HG02623 (cell line): Measurements from ENCODE around the gene CHRDL2.

Experiments
- ATAC-seq: cut with Tn5 transposase; IDR thresholded peaks from one replicate; pipeline ENCODE4 v1.9.1; 2021; ENCODE audit warnings: moderate library complexity; ENCODE audit not compliant: unreplicated experiment

The CHRDL2 gene

DNA sequence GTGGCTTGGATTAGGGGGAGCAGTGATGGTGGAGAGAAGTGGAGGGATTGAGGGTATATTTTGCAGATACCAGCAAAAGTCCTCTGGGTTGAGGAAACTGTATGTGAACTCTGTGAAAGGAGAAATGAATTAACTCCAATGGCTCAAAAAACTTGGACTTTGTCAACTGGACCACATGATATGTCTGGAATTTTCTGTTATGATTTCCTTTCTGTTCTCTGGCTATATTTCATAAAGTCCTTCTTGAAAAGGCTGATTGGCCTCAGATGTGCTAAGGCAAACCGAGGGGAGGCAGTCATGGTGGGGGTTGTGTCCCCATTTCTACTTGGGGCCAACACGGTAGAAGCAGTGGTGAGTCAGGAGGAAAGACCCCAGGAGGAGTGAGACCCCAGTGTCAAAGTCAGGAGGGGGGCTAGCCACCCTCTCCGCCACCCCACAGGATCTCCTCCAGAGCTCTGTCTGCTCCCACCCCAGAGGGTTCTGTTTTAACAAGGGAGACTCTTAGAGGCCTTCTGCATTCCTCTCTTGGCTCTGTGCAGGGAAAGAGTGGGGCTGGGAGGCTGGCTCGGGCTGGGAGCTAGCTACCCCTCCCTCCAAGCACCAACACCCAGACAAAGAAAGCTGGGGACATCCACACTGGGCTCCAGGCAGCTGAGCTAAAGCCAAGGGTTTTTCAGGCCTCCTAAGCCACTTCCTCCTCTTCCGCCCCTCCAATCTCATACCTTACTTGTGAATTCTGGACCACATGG lies 13.8 kb downstream of the CHRDL2 start:
- ATAC-seq = no peak

- no peak for ATAC-seq
These were observed 16.3 kb downstream of the CHRDL2 start for GRCh38 chr11:74714904-74715303.

GRCh38 chr11:74713686-74714085 lies 17.5 kb downstream of the CHRDL2 start:
- ATAC-seq = no peak

- no peak for ATAC-seq
These were observed 20.8 kb downstream of the CHRDL2 start for GRCh38 chr11:74710281-74710938.

GRCh38 chr11:74709175-74709574 lies 22.1 kb downstream of the CHRDL2 start:
- ATAC-seq = no peak

DNA sequence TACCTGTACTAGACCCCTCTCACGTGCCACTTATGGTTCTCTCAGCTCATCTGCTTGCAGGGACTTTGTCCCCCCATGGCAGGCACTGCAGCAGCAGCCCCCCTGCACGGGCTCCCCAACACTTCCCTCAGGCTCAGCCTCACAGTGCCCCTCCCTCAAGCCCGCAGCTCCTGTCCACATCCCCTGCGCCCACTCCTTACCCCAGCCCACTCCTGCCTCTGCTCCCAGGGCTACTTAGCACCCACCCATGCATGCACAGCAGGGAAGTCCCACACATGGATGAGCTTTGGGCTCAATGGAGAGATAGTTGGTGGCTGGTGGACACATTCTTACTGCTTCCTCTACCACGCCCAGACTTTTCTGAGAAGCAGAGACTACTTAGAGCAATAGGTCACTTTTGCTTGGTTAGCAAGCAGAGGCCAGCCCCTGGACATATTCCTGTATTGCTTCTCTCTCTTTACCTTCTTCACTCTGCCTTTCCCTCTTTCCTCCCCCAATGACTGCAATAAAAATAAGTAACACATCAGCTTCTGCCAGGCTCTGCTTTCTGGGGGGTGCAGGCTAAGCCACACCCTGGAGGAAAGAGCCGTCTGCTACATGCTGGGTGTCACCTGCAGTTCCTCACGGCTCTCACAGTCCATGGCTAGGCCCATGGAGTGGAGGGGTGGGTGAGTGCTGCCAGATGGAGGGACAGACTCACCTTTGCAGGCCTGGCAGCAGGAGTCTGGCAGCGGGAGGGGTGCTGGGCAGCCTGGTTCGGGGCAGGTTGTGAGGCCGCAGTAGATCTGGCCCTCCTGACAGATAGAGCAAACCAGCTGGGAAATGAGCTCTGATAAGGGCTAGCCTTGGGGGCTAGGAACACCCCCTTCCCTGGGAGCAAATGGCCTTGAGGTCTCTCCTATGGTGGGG lies 23.4 kb downstream of the CHRDL2 start:
- no peak for ATAC-seq

DNA sequence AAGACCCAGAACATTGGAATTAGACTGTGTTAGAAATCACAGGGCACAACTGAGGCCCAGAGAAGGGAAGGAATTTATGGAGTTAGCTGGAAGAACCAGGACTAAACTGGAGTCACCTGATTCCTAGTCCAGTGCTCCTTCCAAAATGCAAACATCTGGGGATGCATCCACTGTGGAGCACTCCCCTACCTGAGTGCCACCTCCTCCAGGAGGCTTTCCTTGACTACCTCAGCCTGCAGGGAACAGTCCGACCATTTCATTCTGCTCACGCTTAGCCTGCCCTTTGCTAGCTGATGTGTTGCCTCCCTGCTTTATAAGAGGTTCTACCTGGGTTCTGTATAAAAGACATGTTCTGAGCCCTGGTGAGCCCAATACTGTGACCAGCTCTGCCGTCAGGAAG lies 24.0 kb downstream of the CHRDL2 start:
- no peak for ATAC-seq

GRCh38 chr11:74703211-74703610 lies 28.0 kb downstream of the CHRDL2 start:
- ATAC-seq = no peak

DNA sequence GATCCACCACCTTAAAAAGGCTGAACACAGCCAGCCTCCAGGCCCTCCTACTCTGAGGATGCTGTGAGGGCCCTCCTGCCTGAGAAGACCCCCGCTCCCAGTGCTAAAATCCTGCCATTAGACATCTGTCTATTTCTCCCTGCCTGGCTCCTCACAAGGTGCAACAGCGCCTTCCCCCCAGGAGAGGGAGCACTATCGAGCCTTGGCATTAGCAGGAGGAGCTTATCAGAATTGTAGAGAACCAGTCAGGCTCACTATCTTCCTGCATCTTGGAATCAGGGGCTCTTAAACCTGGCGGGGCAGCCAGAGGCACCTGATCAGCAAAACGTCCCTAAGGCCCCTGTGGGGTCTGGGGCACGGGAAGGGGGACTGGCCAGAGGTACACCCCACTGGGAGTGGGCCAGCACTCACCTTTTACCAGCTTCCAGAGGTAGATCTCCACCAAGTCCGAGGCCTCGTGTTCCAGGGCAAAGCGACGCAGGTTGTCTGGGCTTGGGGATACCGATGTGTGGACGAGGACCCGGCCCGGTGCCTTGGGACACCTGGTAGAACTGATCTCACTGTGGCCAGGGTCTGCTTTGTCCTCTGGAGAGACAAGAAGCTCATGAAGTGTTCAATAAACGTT lies 28.7 kb downstream of the CHRDL2 start:
- no peak for ATAC-seq

- no peak for ATAC-seq
These were observed 29.9 kb downstream of the CHRDL2 start for GRCh38 chr11:74701351-74701750.

DNA sequence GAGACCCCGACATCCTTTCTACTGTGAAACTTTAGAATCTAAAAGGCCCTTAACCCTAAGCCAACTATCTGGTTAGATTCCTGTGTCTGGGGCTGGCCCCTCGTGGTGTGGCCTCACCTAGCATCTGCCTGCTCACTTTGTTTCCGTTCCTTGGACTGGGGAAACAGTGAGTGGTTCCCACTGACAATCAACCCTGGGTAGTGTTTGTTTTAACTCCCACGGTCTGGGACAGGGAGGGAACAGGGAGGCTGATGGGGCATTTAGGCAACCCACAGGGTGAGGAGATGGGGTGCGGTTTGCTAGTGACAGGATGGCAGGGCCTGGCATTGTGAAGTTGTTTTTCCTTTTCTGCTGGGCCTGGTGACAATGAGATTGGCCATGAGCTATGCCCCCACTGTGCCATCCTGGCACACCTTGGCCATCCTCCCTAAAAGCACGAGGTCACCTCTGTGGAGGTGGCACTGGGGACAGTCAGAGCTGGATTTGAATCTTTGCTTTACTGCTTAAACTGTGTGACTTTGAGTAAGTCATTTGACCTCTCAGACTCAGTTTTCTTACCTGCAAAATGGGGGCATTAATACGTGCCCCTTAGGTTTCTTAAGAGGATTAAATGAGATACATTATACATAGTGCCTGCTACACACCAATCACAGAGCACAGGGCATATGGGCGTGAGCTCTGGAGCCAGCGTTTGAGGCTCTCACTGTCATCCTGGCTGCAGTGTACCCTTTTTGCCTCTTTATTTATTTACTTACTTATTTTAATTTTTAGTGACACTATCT lies 31.4 kb downstream of the CHRDL2 start:
- ATAC-seq = no peak

GRCh38 chr11:74697722-74698121 lies 33.5 kb downstream of the CHRDL2 start:
- no peak for ATAC-seq

DNA sequence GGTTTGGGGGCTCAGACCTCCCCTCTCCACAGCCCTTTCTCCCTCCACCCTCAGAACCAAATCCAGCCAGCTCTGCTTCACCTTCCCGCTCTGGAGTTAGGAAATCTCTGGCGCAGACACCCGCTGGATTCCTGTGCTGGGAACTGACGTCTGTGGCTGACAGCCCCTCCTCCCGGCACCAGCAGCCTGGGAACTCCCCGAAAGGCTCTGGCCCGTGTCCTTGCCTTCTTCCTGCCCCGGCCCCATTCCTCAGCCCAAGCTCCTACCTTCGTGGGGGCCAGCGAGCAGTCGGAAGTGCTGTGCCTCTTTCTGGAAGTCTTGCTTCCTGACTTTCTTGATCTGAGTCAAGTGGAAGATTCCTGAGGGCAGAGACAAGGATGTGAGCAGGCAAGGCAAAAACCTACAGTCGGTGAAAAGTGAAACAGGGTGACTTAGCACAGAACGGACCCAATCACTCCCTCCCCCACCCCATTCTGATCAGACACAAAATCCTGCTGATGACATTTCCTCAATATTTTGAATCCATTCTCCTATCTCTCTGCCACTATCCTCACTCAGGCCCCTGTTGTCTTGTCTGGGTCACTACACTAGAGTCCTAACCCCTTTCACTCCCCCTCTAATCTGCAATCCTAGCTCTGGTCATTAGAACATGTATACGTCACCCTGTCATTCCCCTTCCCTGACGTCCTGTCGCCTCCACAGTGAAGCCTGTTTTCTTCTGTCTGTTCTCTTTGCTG lies 34.1 kb downstream of the CHRDL2 start:
- ATAC-seq = no peak

DNA sequence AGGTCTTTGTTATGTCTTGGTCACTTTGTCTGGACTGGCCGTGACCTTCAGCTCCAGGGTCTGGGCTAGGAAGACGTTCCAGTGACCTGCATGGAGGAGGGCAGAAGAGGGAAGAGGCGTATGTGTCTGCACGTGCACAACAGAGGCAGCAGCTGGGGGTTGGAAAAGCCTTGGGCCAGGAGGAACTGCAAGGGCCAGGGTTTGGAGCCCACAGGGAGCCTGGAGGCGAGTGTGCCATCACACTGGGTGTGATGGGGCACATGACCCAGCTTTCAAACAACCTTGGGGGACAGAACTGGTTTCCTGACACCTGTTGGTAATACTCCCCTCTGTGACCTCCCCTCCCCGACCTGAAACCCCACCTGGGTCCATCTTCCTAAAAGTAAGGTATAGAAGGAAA lies 34.7 kb downstream of the CHRDL2 start:
- ATAC-seq = no peak

- no peak for ATAC-seq
These were observed 35.4 kb downstream of the CHRDL2 start for GRCh38 chr11:74695705-74696280.

DNA sequence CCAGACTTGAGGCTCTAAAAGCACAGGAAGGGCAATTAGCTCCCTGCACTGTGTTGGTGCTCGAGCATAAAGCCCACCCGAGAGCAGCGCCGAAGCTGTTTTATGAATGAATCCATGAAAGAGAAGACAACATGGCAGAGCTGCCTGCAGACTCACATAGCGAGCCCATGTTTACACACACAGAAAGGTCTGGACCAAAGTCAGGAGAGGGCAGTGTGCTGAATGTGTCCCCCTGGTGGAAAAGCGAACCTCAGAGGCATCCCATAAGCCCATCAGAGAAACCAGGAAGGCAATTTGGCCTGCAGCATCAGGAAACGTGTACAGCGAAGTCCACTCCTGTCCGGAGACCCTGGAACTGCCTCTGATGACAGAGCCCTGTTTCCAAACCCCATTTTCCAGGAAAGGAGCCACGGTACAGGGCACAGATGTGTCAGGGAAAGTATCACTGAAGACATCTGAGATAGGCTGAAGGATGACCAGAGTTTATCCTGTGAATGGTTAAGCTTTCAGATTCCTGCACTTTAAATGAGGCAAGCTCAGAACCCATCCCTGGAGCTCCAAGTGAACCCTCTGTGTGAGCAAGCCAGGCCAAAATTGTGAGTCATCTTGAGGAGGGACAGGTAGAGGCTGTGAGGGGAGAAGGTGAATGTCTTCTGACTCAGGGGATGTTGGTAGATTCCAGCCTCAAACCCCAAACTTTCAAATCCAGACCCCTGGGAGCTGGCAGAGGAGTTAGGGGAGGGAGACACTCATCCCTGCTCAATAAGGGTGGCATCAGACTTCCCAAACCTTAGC lies 36.9 kb downstream of the CHRDL2 start:
- no peak for ATAC-seq

- ATAC-seq = no peak
These were observed 37.7 kb downstream of the CHRDL2 start for GRCh38 chr11:74693531-74693930.

DNA sequence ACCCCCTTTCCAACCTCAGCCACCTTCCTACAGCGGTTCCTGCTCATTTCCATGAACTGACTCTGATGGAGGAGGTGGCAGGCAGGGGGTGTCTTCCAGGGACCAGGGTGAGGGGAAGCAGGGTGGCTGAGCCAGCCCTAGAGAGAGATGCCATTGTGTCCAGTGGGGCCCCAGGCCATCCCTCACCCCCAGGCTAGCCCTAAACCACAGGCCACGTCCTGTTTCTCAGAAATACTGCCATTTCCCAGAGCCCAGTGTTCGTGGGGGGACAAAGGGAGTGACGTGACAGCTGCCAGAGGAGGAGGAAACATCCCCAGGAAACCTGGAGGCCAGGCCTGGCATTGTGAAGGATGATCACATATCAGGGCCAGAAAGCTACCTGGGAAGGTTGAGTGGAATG lies 39.5 kb downstream of the CHRDL2 start:
- no peak for ATAC-seq

GRCh38 chr11:74689666-74690065 lies 41.6 kb downstream of the CHRDL2 start:
- no peak for ATAC-seq
